SKM-1 (cell line): ENCODE results near the gene NIPBL.
"Not testable (repeated sequence)": the region's sequence is repeated elsewhere in the genome, so short reads cannot be mapped to it uniquely, and the experiment has no call there.

Experiments
- DNase-seq: peaks from one replicate; lab custom pipeline; 2025; ENCODE audit not compliant: unreplicated experiment; lab: John Stamatoyannopoulos, UW

The NIPBL gene

GRCh38 chr5:36876299-36876964 lies at the start of gene NIPBL:
NIPBL (plus strand) TSS chr5:36876769; CDS start chr5:36953697, 76,928 bp downstream.
- DNase-seq = peak; percentile 91

- no peak for DNase-seq
These were observed 44.3 kb upstream of the NIPBL start for GRCh38 chr5:36832274-36832673.

GRCh38 chr5:36836831-36837230 lies 39.7 kb upstream of the NIPBL start:
- peak; percentile 13 for DNase-seq

- peak; percentile 4 for DNase-seq
These were observed 36.8 kb upstream of the NIPBL start for GRCh38 chr5:36839489-36840476.

GRCh38 chr5:36841677-36842076 lies 34.9 kb upstream of the NIPBL start:
- DNase-seq = no peak

GRCh38 chr5:36842087-36842486 lies 34.5 kb upstream of the NIPBL start:
- DNase-seq = no peak

GRCh38 chr5:36844305-36844704 lies 32.3 kb upstream of the NIPBL start:
- DNase-seq = no peak

GRCh38 chr5:36848545-36848944 lies 28.0 kb upstream of the NIPBL start:
- DNase-seq = not testable (repeated sequence)

- DNase-seq = not testable (repeated sequence)
These were observed 23.7 kb upstream of the NIPBL start for GRCh38 chr5:36852903-36853302.

GRCh38 chr5:36854402-36855140 lies 22.0 kb upstream of the NIPBL start:
- DNase-seq = no peak

GRCh38 chr5:36855141-36855495 lies 21.5 kb upstream of the NIPBL start:
- DNase-seq = no peak

GRCh38 chr5:36861871-36862270 lies 14.7 kb upstream of the NIPBL start:
- no peak for DNase-seq

GRCh38 chr5:36870399-36871040 lies 6.0 kb upstream of the NIPBL start:
- DNase-seq = peak; percentile 83

- DNase-seq = no peak
These were observed 2.1 kb upstream of the NIPBL start for GRCh38 chr5:36874465-36874864.

GRCh38 chr5:36875051-36875789 lies 1.3 kb upstream of the NIPBL start:
- peak; percentile 26 for DNase-seq

GRCh38 chr5:36875790-36876298 lies 725 bp upstream of the NIPBL start:
- DNase-seq = peak; percentile 46

GRCh38 chr5:36876965-36877666 lies 547 bp downstream of the NIPBL start:
- no peak for DNase-seq

GRCh38 chr5:36877667-36878391 lies 1.3 kb downstream of the NIPBL start:
- DNase-seq = no peak
